ENCODE results near the gene RABGEF1.
"Not testable (repeated sequence)": the region's sequence is repeated elsewhere in the genome, so short reads cannot be mapped to it uniquely, and the experiment has no call there.

The RABGEF1 gene

DNA sequence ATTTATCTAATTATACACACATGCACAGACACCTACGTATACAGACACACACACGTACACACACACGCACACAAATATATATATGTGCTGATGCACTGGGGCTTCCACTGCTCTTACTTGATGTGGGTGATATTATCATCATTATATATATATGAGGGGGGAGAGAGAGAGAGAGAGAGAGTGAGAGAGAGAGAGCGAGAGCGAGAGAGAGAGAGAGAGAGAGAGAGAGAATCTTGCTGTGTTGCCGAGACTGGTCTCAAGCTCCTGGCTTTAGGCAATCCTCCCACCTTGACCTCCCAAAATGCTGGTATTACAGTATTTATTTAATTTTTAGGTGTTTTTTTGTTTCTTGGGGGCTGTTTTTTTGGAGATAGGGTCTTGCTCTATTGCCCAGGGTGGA is 3.6 kb upstream of the RABGEF1 start:
- DNase-seq, result no peak

DNA sequence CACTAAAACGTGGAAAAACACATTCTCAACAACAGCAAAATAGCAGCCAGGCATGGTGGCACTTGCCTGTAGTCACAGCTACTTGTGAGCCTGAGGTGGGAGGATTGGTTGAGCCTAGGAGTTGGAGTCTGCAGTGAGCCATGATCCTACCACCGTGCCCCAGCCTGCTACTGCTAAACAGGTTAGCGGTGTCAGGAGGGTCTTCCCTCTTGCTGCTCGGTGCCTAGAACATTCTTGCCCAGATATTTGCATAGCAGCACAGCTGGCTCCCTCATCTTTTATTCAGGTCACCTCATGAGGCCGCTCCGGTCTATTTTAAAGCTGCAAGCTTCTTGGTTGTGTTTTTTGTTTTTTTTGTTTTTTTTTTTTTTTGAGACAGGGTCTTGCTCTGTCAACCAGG is 2.9 kb upstream of the RABGEF1 start:
- no peak for DNase-seq

- no peak for DNase-seq
Observed at GRCh38 chr7:66739477-66739876, 1.1 kb upstream of the RABGEF1 start.

GRCh38 chr7:66739953-66740301 is 606 bp upstream of the RABGEF1 start:
- no peak for DNase-seq

GRCh38 chr7:66740980-66741709 is 612 bp downstream of the RABGEF1 start:
- DNase-seq, result not testable (repeated sequence)

DNA sequence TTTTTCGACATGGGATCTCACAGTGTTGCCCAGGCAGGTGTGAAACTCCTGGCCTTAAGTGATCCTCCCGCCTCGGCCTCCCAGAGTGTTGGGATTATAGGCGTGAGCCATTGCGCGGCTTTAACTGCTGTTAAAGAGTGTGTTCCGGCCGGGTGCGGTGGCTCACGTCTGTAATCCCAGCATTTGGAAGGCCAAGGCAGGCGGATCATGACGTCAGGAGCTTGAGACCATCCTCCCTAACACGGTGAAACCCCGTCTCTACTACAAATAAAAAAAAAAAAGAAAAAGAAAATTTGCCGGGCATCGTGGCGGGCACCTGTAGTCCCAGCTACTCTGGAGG is 1.1 kb downstream of the RABGEF1 start:
- no peak for DNase-seq

DNA sequence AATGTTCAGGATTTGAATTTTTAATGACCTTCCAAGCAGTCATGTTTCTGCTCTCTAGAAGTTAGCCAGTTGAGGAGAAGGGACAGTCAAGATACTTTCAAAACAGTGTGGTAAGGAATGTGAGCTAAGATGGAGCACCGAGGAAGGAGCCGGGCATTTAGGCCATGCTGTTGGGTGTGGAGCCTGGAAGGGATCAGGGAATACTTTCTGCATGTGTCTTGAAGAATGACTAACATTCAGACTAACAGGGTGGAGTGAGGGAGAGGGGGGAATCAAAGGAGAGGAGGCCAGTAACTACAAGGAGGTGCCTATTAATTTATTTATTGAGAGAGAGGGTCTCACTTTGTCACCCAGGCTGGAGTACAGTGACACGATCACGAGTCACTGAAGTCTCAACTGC is 1.8 kb downstream of the RABGEF1 start:
- DNase-seq, result not testable (repeated sequence)

DNA sequence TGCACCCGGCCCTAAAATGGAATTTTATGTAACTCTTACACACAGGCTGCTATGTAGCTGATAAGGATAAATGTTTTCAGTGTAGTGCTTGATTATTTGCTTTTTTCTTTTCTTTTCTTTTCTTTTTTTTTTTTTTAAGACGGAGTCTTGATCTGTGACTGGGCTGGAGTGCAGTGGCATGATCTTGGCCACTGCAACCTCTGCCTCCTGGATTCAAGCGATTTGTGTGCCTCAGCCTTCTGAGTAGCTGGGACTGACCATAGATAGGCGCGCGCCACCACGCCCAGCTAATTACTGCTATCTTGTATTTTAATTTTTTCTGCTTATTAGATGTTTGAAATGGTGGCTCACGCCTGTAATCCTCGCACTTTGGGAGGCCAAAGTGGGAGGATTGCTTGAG is 3.4 kb downstream of the RABGEF1 start:
- no peak for DNase-seq

GRCh38 chr7:66747385-66747784 is 6.9 kb downstream of the RABGEF1 start:
- DNase-seq, result no peak

- no peak for DNase-seq
Observed at GRCh38 chr7:66747881-66748511, 7.5 kb downstream of the RABGEF1 start.

GRCh38 chr7:66748791-66749190 is 8.3 kb downstream of the RABGEF1 start:
- DNase-seq, result no peak

DNA sequence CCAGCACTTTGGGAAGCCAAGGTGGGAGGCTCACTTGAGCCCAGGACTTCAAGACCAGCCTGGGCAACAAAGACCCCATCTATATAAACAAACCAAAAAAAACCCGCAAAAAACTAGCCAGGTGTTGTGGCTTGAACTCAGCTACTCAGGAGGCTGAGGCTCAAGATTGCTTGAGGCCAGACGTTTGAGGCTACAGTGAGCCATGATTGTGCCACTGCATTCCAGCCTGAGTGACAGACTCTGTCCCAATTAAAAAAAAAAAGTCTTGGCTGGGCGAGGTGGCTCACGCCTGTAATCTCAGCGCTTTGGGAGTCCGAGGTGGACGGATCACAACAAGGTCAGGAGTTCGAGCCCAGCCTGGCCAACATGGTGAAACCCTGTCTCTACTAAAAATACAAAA is 11.4 kb downstream of the RABGEF1 start:
- no peak for DNase-seq

DNA sequence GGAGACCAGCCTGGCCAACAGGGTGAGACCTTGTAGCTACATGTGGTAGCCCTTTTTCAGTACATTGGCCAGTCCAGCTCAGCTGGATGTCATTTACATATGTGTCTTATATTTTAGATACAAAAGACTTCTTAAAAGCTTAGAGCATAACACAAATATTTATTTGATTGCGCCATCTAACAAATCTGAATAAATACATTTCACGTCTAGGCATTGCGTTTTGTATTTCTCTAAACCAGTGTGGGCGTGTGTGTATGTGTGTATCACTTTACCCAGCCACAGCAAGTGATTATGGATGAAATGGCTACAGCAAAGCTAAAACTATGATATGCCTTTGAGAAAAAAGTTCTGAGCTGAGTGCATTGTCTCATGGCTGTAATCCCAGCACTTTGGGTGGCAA is 14.0 kb downstream of the RABGEF1 start:
- no peak for DNase-seq

GRCh38 chr7:66755059-66755458 is 14.5 kb downstream of the RABGEF1 start:
- DNase-seq, result not testable (repeated sequence)

- not testable (repeated sequence) for DNase-seq
Observed at GRCh38 chr7:66756227-66756626, 15.7 kb downstream of the RABGEF1 start.

- no peak for DNase-seq
Observed at GRCh38 chr7:66756889-66757288, 16.4 kb downstream of the RABGEF1 start.

DNA sequence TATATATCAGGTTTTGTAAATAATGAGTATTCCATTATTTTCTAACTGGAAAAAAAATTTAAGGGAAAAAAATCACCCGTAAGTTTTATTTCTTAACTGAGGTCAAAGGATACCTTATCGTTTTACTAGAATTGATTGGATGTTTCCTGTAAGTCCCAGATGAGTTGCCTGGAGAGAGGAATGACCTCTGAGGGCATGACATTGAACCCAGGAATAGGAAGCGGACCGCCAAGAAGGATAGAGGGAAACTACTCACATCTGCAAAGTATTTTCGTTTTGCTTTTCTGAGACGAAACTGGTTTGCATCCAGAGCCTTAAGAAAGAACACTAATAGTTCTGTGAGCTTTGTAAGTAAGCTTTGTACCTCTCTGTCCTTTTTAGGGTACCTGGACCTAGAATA is 17.4 kb downstream of the RABGEF1 start:
- DNase-seq, result no peak

- no peak for DNase-seq
Observed at GRCh38 chr7:66758950-66759628, 18.6 kb downstream of the RABGEF1 start.

- not testable (repeated sequence) for DNase-seq
Observed at GRCh38 chr7:66763183-66763582, 22.6 kb downstream of the RABGEF1 start.

DNA sequence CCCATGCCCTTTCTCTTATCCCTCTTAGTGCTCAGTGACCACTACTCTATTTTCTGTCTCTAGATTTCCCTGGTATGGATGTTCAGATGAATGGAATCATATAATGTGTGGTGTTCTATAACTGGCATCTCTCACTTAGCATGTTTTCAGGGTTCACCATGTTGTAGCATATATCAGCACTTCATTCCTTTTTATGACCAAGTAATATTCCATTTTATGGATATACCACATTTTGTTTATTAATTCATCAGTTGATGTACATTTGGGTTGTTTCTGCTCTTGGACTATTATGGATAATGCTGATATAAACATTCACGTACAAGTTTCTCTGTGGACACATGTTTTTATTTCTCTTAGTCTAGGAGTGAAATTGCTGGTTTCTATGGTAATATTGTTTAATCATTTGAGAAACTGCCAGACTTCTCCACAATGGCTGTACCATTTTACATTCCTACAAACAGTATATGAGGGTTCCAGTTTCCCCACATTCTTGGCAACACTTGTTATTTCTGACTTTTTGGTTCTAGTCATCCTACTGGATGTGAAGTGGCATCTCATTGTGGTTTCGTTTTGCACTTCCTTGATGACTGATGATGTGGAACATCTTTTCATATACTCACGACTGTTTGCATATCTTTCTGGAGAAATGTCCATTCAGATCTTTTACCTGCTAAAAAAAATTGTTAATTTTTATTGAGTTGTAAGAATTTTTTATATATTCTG is 23.3 kb downstream of the RABGEF1 start:
- DNase-seq, result not testable (repeated sequence)

DNA sequence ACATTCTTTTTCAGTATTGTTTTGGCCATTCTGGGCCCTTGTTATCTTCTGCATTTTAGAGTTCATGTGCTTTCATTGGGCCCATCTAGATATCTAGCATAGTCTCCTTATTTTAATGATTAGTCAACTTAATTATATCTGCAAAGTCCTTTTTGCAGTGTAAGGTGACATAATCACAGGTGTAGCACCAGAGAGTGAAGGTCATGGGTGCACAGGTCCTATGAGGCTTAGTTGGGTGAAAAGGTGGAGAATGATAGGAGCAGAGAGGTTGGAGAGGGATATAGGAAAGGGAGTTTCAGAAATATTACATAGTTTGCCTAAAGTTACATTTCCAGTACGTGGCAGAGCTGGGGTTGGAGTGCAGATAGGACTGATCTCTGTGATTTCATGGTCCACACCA is 24.4 kb downstream of the RABGEF1 start:
- not testable (repeated sequence) for DNase-seq

DNA sequence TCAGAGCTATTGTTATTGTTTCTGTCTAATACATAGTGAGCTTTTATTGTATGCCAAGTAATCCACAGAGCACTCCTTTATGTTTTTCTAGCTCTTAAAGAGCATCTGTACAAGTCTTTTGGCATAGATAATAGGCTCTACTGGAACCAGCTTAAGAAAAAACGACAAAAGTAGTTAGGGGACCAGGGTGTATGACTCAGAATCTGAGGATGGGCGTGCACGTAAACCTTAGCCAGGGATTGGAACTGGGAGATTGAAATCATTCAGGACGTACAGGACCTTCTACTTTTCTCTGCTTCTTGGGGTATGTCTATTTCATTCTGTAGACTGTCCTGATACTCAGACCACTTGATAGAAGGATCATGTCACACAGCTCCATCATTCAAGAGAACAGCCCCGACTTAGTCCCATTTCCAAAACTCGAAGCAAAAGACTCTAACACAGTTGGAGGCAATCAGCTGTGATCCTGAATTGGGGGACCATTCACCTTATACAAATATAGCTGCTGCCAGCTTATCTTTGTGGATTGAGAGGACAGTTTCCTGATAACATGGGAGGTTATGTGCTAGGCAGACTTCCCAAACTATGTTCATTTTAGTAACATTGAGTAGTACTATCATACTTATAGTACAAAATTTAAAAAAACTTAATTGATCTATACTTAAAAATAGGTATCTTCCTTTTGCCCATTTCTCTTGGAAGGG is 24.9 kb downstream of the RABGEF1 start:
- DNase-seq, result not testable (repeated sequence)

DNA sequence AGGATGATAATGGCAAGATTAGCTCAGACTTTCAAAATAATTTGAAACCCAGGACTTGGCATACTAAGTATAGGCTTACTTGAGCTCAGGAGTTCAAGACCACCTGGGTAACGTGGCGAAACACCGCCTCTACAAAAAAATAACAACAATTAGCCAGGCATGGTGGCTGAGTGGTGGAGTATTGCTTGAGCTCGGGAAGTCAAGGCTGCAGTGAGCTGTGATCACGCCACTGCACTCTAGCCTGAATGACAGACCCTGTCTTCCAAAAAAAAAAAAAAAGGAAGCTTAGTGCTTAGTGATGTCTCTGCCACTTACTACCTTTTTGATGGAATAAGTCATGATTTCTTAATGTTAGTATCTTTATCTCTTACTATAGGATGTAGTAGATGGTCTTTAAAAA is 25.5 kb downstream of the RABGEF1 start:
- no peak for DNase-seq

All from NCI-H748 treated with DMSO at 0.1 percent for 48 hours (cell line).